Measurements from ENCODE around the gene GSE1. TPM values are rescaled to one million over a fixed set of nuclear protein-coding genes. Genes with fewer than 3 reads are reported as not detected.
A peak's percentile ranks its signal among the peaks of the same experiment; 100 is the strongest.

GSE1 gene
- total and polyA plus RNA-seq, 2 of the 13 experiments (the other 11 are each of a cell fraction or from before 2014, with no cell fraction given) = 16.1 to 31.2 TPM

DNA sequence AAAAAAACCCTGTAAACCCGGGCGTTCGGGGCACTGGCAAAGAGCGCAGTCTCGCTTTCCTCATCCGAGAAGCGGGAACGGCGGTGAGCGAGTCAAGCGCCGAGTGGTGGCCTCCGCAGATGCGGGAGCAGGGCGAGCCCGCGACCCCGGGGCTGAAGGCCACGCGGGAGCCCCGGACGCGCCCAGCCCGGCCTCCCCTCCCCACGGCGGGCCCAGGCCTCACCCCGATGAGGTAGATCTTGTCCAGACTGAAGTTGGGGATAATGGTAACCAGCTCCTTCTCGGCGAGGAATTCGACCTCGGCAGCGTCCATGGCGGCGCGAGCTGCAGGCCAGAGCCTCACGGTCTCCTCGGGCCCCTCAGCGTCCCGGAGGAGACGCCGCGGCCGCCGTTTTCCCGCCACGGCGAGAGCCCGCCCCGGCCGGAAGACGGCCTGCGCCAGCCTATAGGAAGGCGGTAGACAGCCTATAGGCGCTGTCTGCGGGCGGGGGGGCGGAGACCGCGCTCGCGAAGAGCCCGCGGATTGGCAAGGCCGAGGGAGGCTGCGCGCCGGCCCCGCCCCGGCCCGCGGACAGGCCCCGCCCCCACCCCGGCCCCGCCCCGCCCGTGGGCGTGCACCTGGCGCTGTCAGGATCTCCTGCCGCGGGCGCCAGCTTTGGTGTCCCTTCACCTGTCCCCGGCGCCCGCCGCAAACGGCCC is 75.6 kb downstream of the GSE1 start, which contains the start of gene GINS2 (continued):
- TF ChIP-seq, protein P1, sequence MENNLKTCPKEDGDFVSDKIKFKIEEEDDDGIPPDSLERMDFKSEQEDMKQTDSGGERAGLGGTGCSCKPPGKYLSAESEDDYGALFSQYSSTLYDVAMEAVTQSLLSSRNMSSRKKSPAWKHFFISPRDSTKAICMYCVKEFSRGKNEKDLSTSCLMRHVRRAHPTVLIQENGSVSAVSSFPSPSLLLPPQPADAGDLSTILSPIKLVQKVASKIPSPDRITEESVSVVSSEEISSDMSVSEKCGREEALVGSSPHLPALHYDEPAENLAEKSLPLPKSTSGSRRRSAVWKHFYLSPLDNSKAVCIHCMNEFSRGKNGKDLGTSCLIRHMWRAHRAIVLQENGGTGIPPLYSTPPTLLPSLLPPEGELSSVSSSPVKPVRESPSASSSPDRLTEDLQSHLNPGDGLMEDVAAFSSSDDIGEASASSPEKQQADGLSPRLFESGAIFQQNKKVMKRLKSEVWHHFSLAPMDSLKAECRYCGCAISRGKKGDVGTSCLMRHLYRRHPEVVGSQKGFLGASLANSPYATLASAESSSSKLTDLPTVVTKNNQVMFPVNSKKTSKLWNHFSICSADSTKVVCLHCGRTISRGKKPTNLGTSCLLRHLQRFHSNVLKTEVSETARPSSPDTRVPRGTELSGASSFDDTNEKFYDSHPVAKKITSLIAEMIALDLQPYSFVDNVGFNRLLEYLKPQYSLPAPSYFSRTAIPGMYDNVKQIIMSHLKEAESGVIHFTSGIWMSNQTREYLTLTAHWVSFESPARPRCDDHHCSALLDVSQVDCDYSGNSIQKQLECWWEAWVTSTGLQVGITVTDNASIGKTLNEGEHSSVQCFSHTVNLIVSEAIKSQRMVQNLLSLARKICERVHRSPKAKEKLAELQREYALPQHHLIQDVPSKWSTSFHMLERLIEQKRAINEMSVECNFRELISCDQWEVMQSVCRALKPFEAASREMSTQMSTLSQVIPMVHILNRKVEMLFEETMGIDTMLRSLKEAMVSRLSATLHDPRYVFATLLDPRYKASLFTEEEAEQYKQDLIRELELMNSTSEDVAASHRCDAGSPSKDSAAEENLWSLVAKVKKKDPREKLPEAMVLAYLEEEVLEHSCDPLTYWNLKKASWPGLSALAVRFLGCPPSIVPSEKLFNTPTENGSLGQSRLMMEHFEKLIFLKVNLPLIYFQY (CRISPR knock-in tag; IDR thresholded peaks at IDR 0.05; ENCODE audit: borderline replicate concordance) = no peak
- TF ChIP-seq, protein P2, sequence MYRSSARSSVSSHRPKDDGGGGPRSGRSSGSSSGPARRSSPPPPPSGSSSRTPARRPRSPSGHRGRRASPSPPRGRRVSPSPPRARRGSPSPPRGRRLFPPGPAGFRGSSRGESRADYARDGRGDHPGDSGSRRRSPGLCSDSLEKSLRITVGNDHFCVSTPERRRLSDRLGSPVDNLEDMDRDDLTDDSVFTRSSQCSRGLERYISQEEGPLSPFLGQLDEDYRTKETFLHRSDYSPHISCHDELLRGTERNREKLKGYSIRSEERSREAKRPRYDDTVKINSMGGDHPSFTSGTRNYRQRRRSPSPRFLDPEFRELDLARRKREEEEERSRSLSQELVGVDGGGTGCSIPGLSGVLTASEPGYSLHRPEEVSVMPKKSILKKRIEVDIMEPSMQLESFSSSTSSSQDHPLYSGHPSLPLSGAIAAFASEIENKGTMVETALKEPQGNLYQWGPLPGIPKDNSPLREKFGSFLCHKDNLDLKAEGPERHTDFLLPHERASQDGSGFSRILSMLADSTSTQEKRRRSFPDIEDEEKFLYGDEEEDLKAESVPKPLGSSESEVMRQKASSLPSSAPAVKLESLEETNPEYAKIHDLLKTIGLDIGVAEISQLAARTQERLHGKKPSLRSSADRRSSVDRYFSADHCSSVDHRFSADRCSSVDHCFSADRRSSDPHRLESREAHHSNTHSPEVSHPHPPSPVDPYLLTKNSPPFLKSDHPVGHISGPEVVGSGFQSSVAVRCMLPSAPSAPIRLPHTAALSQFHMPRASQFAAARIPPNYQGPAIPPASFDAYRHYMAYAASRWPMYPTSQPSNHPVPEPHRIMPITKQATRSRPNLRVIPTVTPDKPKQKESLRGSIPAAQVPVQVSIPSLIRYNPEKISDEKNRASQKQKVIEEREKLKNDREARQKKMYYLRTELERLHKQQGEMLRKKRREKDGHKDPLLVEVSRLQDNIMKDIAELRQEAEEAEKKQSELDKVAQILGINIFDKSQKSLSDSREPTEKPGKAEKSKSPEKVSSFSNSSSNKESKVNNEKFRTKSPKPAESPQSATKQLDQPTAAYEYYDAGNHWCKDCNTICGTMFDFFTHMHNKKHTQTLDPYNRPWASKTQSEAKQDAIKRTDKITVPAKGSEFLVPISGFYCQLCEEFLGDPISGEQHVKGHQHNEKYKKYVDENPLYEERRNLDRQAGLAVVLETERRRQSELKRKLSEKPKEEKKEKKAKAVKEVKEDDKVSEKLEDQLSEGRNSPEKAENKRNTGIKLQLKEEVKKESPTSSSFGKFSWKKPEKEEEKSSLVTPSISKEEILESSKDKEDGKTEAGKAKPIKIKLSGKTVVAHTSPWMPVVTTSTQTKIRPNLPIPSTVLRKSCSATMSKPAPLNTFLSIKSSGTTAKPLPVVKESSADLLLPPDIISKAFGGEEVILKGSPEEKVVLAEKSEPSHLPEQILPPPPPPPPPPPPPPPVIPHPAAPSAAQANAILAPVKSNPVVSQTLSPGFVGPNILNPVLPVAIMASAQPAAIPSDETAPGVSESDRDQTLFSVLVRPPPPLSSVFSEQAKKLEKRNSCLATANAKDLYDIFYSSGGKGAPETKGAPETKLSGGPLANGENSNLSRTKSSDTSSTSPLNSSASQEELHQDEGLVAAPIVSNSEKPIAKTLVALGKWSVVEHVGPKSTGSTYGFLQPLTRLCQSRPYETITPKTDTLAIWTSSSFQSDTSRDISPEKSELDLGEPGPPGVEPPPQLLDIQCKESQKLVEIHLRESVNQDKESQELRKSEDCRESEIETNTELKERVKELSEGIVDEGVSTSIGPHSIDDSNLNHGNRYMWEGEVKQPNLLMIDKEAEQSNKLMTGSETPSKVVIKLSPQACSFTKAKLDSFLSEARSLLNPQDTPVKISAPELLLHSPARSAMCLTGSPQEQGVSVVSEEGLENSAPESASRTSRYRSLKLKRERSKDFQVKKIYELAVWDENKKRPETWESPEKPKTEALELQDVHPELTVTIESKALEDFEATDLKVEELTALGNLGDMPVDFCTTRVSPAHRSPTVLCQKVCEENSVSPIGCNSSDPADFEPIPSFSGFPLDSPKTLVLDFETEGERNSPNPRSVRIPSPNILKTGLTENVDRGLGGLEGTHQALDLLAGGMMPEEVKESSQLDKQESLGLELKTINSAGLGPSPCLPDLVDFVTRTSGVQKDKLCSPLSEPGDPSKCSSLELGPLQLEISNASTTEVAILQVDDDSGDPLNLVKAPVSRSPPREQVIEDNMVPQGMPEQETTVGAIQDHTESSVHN (CRISPR knock-in tag; IDR thresholded peaks at IDR 0.05) = no peak
- TF ChIP-seq ATF7 (IDR thresholded peaks at IDR 0.05) (no peak), ATF7 (CRISPR knock-in tag; IDR thresholded peaks at IDR 0.05) (no peak), TBL1XR1 (IDR thresholded peaks at IDR 0.05; ENCODE audit: borderline replicate concordance, low read length, partially characterized antibody) (no peak), NR2F1 (CRISPR knock-in tag; IDR thresholded peaks at IDR 0.05) (no peak), JDP2 (CRISPR knock-in tag; IDR thresholded peaks at IDR 0.05; ENCODE audit: borderline replicate concordance) (no peak), HOXA5 (CRISPR knock-in tag; IDR thresholded peaks at IDR 0.05) (peak; percentile 91; the same call in 1 of the 2 replicates), AGO2 (optimal IDR thresholded peaks at IDR 0.05; ENCODE audit: low read depth, low read length) (peak; percentile 28), PRPF4 (IDR thresholded peaks at IDR 0.05; ENCODE audit: low read depth, low read length, poor library complexity, severe bottlenecking) (no peak), MYNN (CRISPR knock-in tag; IDR thresholded peaks at IDR 0.05; ENCODE audit: low read depth) (no peak), RCOR2 (CRISPR knock-in tag; IDR thresholded peaks at IDR 0.05) (no peak), MEF2D (CRISPR knock-in tag; IDR thresholded peaks at IDR 0.05) (peak; percentile 52; the same call in 1 of the 2 replicates)
